HEK293 (cell line): ENCODE results near the gene HOXB8.

Experiments used
- CTCF ChIA-PET: fragments of 350-600 bp; formaldehyde crosslinking; extraction: SDS; loops from one replicate; lab custom pipeline; 2021; ENCODE audit warnings: antibody characterized with exemption; lab: Yijun Ruan, JAX
- POLR2A ChIA-PET: fragments of 300-600 bp; formaldehyde crosslinking; extraction: SDS; loops from one replicate; lab custom pipeline; 2020; ENCODE audit warnings: antibody characterized with exemption, inconsistent platforms; lab: Yijun Ruan, JAX
- H3K27ac ChIP-seq: fragments of 200-500 bp; sonication (Bioruptor generic); 2 replicates; pipeline ENCODE4 v1.5.1; 2014; ENCODE audit warnings: low read depth, low read length, control low read depth, inconsistent platforms; ENCODE audit errors: extremely low read depth
- H3K36me3 ChIP-seq, 2 experiments: fragments of 200-500 bp in 1 of 2; sonication (Bioruptor generic) in 1 of 2; 1 replicate in 1 of 2; 2 replicates in 1 of 2; pipeline ENCODE4 v1.5.1; 2014 to 2017; ENCODE audit warnings: inconsistent platforms in 2 of 2, low read length in 2 of 2; ENCODE audit not compliant: control insufficient read depth in 2 of 2, insufficient read depth in 1 of 2
- H3K4me1 ChIP-seq: fragments of 200-500 bp; sonication (Bioruptor generic); 2 replicates; pipeline ENCODE4 v1.5.1; 2014; ENCODE audit warnings: mild to moderate bottlenecking, low read length, inconsistent platforms; ENCODE audit not compliant: control insufficient read depth, insufficient read depth
- H3K4me3 ChIP-seq: 2 replicates; pipeline ENCODE4 v1.5.1; 2011; ENCODE audit warnings: low read depth, mild to moderate bottlenecking, control low read depth, low read length, moderate library complexity
- H3K9me3 ChIP-seq: fragments of 200-500 bp; sonication (Bioruptor generic); 2 replicates; pipeline ENCODE4 v1.5.1; 2014; ENCODE audit warnings: low read depth, low read length, inconsistent platforms; ENCODE audit not compliant: control insufficient read depth, insufficient read depth
- PATZ1 ChIP-seq: fragments of 450-650 bp; formaldehyde crosslinking; IDR thresholded peaks from 2 replicates; pipeline ENCODE4 v1.5.1; 2016; ENCODE audit warnings: missing biosample characterization, missing genetic modification characterization
- ZBTB44 ChIP-seq: fragments of 450-650 bp; IDR thresholded peaks from 2 replicates; pipeline ENCODE4 v1.5.1; 2018; ENCODE audit warnings: missing biosample characterization, mild to moderate bottlenecking, missing genetic modification characterization
- ZNF132 ChIP-seq: fragments of 450-650 bp; formaldehyde crosslinking; IDR thresholded peaks from 2 replicates; pipeline ENCODE4 v1.5.1; 2017; ENCODE audit warnings: missing biosample characterization, missing genetic modification characterization, borderline replicate concordance
- ZNF138 ChIP-seq: fragments of 450-650 bp; formaldehyde crosslinking; IDR thresholded peaks from 2 replicates; pipeline ENCODE4 v1.5.1; 2016; ENCODE audit warnings: missing biosample characterization, missing genetic modification characterization, borderline replicate concordance
- ZNF214 ChIP-seq: fragments of 450-650 bp; formaldehyde crosslinking; IDR thresholded peaks from 2 replicates; pipeline ENCODE4 v1.5.1; 2017; ENCODE audit warnings: missing biosample characterization, mild to moderate bottlenecking, missing genetic modification characterization, borderline replicate concordance
- ZNF24 ChIP-seq: fragments of 450-650 bp; formaldehyde crosslinking; IDR thresholded peaks from 2 replicates; pipeline ENCODE4 v1.5.1; 2016; ENCODE audit warnings: missing biosample characterization, missing genetic modification characterization
- ZNF266 ChIP-seq: fragments of 450-650 bp; formaldehyde crosslinking; IDR thresholded peaks from 2 replicates; pipeline ENCODE4 v1.5.1; 2016; ENCODE audit warnings: missing biosample characterization, missing genetic modification characterization, low read depth
- ZNF280C ChIP-seq: fragments of 450-650 bp; formaldehyde crosslinking; IDR thresholded peaks from 2 replicates; pipeline ENCODE4 v1.5.1; 2016; ENCODE audit warnings: missing biosample characterization, missing genetic modification characterization
- ZNF302 ChIP-seq: fragments of 450-650 bp; formaldehyde crosslinking; IDR thresholded peaks from 2 replicates; pipeline ENCODE4 v1.5.1; 2016; ENCODE audit warnings: missing biosample characterization, missing genetic modification characterization, low read depth
- ZNF341 ChIP-seq: fragments of 450-650 bp; formaldehyde crosslinking; IDR thresholded peaks from 2 replicates; pipeline ENCODE4; 2016; ENCODE audit warnings: low read depth, missing biosample characterization, missing genetic modification characterization
- ZNF37A ChIP-seq: fragments of 450-650 bp; IDR thresholded peaks from 2 replicates; pipeline ENCODE4 v1.5.1; 2018; ENCODE audit warnings: missing biosample characterization, missing genetic modification characterization
- ZNF416 ChIP-seq: fragments of 450-650 bp; formaldehyde crosslinking; IDR thresholded peaks from 2 replicates; pipeline ENCODE4 v1.5.1; 2016; ENCODE audit warnings: missing biosample characterization, missing genetic modification characterization
- ZNF488 ChIP-seq: fragments of 450-650 bp; formaldehyde crosslinking; IDR thresholded peaks from 2 replicates; pipeline ENCODE4 v1.5.1; 2016; ENCODE audit warnings: missing biosample characterization, missing genetic modification characterization
- ZNF518A ChIP-seq: fragments of 450-650 bp; formaldehyde crosslinking; conservative IDR thresholded peaks from 2 replicates; pipeline ENCODE4 v1.5.1; 2016; ENCODE audit warnings: low read depth, missing biosample characterization, missing genetic modification characterization
- ZNF529 ChIP-seq: fragments of 450-650 bp; formaldehyde crosslinking; IDR thresholded peaks from 2 replicates; pipeline ENCODE4 v1.5.1; 2017; ENCODE audit warnings: missing genetic modification characterization, missing biosample characterization; ENCODE audit not compliant: insufficient replicate concordance
- ZNF558 ChIP-seq: fragments of 450-650 bp; formaldehyde crosslinking; IDR thresholded peaks from 2 replicates; pipeline ENCODE4 v1.5.1; 2016; ENCODE audit warnings: missing biosample characterization, missing genetic modification characterization
- ZNF600 ChIP-seq: fragments of 450-650 bp; formaldehyde crosslinking; IDR thresholded peaks from 2 replicates; pipeline ENCODE4 v1.5.1; 2016; ENCODE audit warnings: missing biosample characterization, missing genetic modification characterization
- ZNF664 ChIP-seq: fragments of 450-650 bp; formaldehyde crosslinking; IDR thresholded peaks from 2 replicates; pipeline ENCODE4 v1.5.1; 2016; ENCODE audit warnings: missing biosample characterization, missing genetic modification characterization
- ZNF704 ChIP-seq: fragments of 450-650 bp; formaldehyde crosslinking; IDR thresholded peaks from 2 replicates; pipeline ENCODE4 v1.5.1; 2016; ENCODE audit warnings: missing biosample characterization, missing genetic modification characterization
- TF ChIP-seq, protein P1 (sequence below): fragments of 450-650 bp; formaldehyde crosslinking; IDR thresholded peaks from 2 replicates; pipeline ENCODE4 v1.5.1; 2017; ENCODE audit warnings: missing biosample characterization, missing genetic modification characterization

HOXB8 gene

GRCh38 chr17:48604770-48605329 lies 10.2 kb downstream of the HOXB8 start, which contains the start of gene HOXB6 (continued):
- TF ChIP-seq ZNF132 (no peak), ZNF558 (tag by site-specific recombination) (no peak), ZNF518A (no peak), ZNF138 (tag by site-specific recombination) (no peak), ZNF416 (no peak), ZNF24 (tag by site-specific recombination) (peak; percentile 79), ZBTB44 (tag by site-specific recombination) (peak; percentile 71)
- TF ChIP-seq, protein P1, sequence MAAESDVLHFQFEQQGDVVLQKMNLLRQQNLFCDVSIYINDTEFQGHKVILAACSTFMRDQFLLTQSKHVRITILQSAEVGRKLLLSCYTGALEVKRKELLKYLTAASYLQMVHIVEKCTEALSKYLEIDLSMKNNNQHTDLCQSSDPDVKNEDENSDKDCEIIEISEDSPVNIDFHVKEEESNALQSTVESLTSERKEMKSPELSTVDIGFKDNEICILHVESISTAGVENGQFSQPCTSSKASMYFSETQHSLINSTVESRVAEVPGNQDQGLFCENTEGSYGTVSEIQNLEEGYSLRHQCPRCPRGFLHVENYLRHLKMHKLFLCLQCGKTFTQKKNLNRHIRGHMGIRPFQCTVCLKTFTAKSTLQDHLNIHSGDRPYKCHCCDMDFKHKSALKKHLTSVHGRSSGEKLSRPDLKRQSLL (tag by site-specific recombination), result peak; percentile 24; the same call in 1 of the 2 replicates

DNA sequence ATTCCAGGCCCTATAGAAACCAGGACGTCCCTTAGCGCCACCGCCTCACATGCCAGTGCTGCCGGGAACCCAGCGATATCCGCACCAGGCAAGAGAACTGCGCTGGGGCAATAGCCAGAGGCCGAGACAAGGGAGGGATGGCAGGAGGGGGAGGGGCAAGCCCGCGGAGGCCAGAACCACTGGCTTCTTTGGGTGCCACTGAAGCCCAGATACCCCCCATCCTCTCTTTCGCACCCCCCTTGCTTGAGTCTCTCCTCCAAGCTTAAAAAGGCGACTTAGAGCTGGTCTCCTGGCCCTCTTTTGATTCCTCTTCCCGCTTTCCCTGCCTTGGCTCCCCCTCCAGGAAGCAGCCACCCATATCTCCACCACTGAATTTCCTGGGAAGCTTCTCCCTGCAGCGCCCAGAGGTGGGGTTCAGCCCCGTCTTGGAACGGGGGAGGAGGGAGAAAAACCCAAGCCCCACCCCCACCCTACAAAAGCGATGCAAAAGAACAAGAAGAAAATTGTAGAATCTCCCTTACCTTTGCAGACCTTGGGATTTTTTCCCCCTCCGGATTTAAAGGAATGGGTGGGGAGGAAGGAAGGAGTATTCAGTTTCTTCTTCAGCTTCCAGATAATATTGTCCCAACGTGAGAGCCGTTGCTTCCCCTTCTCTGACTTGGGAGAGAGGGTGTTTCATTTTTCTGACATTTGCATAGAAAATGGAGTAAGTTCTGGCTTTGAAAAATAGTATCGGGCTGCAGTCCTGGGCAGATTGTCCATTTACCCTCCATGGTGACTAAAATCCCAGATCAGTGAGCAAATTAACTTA lies 10.9 kb downstream of the HOXB8 start:
- Histone ChIP-seq H3K4me3 (peak overlapping the region; percentile 57), H3K4me1 (peaks cover 41% of the 10 kb centered on the region), H3K27ac (peak overlapping the region; percentile 86), H3K9me3 (no peaks in the 10 kb centered on the region), H3K36me3 (peaks cover 7 to 15% of the 10 kb centered on the region in 2 experiments)
- ChIA-PET CTCF (interaction anchor here (0.6 to 0.9 kb wide), 6 partner anchors 22 to 1913 kb away, joined by 3 to 5 read pairs (median 4); no protein-coding TSS in a partner anchor), POLR2A (interaction anchor here (0.6 to 1.2 kb wide), 6 partner anchors 12 to 968 kb away, joined by 3 to 8 read pairs (median 5); no protein-coding TSS in a partner anchor)
- peak; percentile 90 for TF ChIP-seq PATZ1 (tag by site-specific recombination)
- TF ChIP-seq ZNF341 (tag by site-specific recombination), result peak; percentile 79
- no peak for TF ChIP-seq ZNF302 (tag by site-specific recombination)
- peak; percentile 58; the same call in 1 of the 2 replicates for TF ChIP-seq ZNF600 (tag by site-specific recombination)
- TF ChIP-seq ZNF214 (tag by site-specific recombination), result no peak
- TF ChIP-seq ZNF529 (tag by site-specific recombination), result no peak
- no peak for TF ChIP-seq ZNF704 (tag by site-specific recombination)
- TF ChIP-seq ZNF280C (tag by site-specific recombination), result no peak
- TF ChIP-seq ZNF488 (tag by site-specific recombination), result no peak
- no peak for TF ChIP-seq ZNF37A (tag by site-specific recombination)
- no peak for TF ChIP-seq ZNF266 (tag by site-specific recombination)
- TF ChIP-seq ZNF664 (tag by site-specific recombination), result no peak
